GM21786 (cell line): ENCODE data around the gene NDUFV3.
"Not testable (repeated sequence)": the region's sequence is repeated elsewhere in the genome, so short reads cannot be mapped to it uniquely, and the experiment has no call there.

Experiments
- ATAC-seq: cut with Tn5 transposase; IDR thresholded peaks from one replicate; pipeline ENCODE4 v1.9.1; 2021; ENCODE audit not compliant: unreplicated experiment

NDUFV3 gene

GRCh38 chr21:42883921-42884320 is 9.2 kb upstream of the NDUFV3 start:
- no peak for ATAC-seq

- ATAC-seq: no peak
Measured at GRCh38 chr21:42887326-42887725, 5.8 kb upstream of the NDUFV3 start.

GRCh38 chr21:42892582-42892930 is 553 bp upstream of the NDUFV3 start:
- ATAC-seq: no peak

DNA sequence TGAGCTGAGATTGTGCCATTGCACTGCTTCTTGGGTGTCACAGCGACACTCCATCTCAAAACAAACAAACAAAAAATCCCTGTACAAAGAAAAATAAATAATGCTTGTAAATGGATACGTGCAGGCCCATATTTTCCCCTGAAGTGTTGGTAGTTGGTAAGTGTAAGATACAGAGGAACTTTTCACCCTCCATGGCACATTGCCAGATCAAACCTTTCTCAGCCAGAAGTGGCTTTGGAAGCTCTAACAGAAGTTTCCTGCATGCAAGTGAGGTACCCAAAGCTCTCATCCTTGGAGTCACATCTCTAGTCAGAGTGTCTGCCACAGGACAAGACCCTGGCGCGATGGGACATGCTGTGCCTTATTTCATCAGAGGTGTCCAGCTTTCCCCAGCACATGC is 7.3 kb downstream of the NDUFV3 start:
- ATAC-seq: no peak

GRCh38 chr21:42903817-42904216 is 10.7 kb downstream of the NDUFV3 start:
- ATAC-seq: no peak

DNA sequence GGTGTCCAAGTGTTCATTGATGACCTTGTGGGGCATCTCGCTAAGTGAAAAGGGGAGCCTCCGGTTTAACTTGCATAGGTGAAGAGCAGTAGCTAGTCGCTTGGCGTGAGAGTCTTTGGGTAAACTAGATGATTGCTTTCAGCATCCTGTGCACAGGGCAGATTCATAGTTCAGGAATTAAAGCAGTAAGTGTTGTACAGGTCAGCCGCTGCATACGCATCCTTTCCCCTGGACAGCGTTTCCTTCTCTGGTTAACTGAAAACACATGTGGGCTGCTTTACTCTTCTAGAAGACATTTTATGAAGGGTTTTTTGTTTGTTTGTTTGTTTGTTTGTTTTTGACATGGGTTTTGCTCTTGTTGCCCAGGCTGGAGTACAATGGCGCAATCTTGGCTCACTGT is 12.1 kb downstream of the NDUFV3 start:
- no peak for ATAC-seq

- no peak for ATAC-seq
Measured at GRCh38 chr21:42906233-42906632, 13.1 kb downstream of the NDUFV3 start.

GRCh38 chr21:42908484-42908883 is 15.4 kb downstream of the NDUFV3 start:
- not testable (repeated sequence) for ATAC-seq

DNA sequence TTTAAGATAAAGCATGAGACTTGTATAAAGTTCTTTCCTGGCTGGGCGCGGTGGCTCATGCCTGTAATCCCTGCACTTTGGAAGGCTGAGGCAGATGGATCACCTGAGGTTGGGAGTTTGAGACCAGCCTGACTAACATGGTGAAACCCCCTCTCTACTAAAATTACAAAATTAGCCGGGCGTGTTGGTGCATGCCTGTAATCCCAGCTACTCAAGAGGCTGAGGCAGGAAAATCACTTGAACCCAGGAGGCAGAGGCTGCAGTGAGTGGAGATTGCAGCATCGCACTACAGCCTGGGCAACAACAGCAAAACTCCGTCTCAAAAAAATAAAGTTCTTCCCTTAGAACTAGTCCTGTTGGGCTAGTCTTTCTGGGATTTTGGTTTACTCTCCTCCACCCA is 18.8 kb downstream of the NDUFV3 start:
- ATAC-seq: not testable (repeated sequence)

- ATAC-seq: no peak
Measured at GRCh38 chr21:42913476-42913875, 20.4 kb downstream of the NDUFV3 start.

GRCh38 chr21:42918291-42918690 is 25.2 kb downstream of the NDUFV3 start:
- no peak for ATAC-seq

- ATAC-seq: no peak
Measured at GRCh38 chr21:42921927-42922326, 28.8 kb downstream of the NDUFV3 start.

DNA sequence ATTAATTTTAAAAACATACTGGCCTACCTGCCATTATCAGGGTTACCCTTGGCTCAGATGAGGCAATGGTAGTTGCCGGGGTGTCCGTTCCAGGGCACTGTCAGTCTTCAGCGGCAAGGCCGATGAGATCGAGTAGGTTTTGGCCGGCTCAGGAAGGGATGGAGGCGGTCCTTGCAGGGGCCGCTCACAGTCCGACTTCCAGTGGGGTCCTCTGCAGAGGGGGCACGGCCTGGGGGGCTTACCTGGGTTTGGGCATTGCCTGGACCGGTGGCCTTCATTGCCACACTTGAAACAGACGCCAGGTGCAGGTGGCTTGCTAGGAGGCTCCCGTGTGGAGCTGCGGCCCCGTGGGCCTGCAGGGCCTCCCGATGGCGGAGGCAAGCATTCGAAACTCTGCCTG is 29.8 kb downstream of the NDUFV3 start:
- no peak for ATAC-seq

GRCh38 chr21:42923553-42924432 is 30.7 kb downstream of the NDUFV3 start:
- no peak for ATAC-seq

GRCh38 chr21:42924433-42924751 is 31.3 kb downstream of the NDUFV3 start:
- ATAC-seq: no peak

GRCh38 chr21:42925114-42925926 is 32.2 kb downstream of the NDUFV3 start, which contains the start of gene ERVH48-1:
TSS of gene ERVH48-1 (minus strand) at chr21:42925630. CDS start at chr21:42919006, 6,624 bp downstream.
- no peak for ATAC-seq

GRCh38 chr21:42927474-42928200 is 34.5 kb downstream of the NDUFV3 start:
- not testable (repeated sequence) for ATAC-seq

GRCh38 chr21:42929969-42930368 is 36.9 kb downstream of the NDUFV3 start:
- no peak for ATAC-seq

DNA sequence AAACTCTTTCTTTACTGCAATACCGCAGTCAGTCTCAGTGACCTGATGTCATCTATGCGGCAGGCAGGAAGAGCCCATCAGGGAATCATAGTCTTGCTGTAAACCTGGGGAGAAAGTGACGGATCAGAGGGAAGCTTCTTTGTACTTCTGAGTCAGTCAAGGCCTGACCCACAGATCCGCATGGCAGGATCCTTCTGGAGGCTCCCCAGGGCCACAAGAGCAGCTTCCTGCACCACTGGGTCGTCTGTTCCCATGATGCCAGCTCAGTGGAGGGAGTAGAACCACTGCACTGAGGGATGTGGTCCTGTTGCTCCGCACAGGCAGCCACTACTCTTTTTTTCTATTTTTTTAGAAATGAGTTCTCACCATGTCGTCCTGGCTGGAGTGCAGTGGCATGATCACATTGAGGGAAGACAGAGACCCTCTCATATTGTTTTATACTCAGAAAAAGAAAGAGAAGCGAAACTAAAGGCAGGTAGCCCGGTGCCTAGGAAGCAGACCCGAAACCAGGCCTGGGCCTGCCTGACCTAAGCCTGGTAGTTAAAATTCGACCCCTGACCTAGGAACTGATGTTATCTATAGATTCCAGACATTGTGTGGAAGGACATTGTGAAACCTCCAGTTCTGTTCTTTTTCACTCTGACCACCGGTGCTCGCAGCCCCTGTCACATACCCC is 38.6 kb downstream of the NDUFV3 start:
- ATAC-seq: no peak

DNA sequence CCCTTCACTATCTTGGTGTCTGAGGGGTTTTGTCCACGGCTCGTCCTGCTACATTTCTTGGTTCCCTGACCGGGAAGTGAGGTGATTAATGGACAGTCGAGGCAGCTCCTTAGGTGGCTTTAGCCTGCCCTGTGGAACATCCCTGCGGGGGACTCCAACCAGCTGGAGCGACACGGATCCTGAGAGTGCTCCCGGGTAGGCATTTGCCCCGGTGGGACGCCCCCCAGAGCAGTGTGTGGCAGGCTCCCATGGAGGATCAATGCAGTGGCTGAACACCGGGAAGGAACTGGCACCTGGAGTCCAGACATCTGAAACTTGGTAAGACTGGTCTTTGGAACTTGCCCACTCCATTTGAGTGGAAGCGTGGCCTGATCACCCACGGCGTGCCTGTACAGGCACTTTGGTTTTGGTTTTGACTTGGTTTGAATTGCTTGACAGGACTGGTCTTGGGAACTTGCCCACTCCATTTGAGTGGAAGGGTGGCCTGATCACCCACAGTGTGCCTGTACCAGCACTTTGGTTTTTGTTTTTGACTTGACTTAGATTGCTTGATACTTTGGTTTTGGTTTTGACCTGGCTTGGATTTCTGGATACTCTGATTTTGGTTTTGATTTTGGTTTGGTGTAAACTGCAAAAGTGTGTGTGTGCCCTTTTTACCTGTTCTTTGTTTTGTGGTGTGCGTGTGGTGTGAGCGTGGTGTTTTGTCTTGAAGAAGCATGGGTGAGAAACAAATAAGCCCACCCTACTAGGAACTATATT is 39.4 kb downstream of the NDUFV3 start:
- ATAC-seq: not testable (repeated sequence)
